ENCODE measurements around the gene HSPA12A.
A peak's percentile ranks its signal among the peaks of the same experiment; 100 is the strongest.

Gene HSPA12A

GRCh38 chr10:116742367-116743265, at the start of gene HSPA12A:
Gene HSPA12A (minus strand): TSS chr10:116742566. CDS start chr10:116742469, 97 bp downstream.
- in situ Hi-C loops (cut with HindIII; ENCODE audit: low pct_unique_long_range_greater_than_20kb, low sequenced_read_pairs): no loop called here
- TF ChIP-seq JUND (IDR thresholded peaks at IDR 0.05; ENCODE audit: low read depth): no peak
- peak; percentile 69 to 88 for DNase-seq (ENCODE audit: low read depth in 1 of 2, low spot score in 1 of 2)

GRCh38 chr10:116791241-116791640, 48.9 kb upstream of the HSPA12A start:
- in situ Hi-C loops (cut with HindIII; ENCODE audit: low pct_unique_long_range_greater_than_20kb, low sequenced_read_pairs): no loop called here
- no peak for TF ChIP-seq JUND (IDR thresholded peaks at IDR 0.05; ENCODE audit: low read depth)
- DNase-seq (ENCODE audit: low read depth in 1 of 2, low spot score in 1 of 2): no peak

- TF ChIP-seq JUND (IDR thresholded peaks at IDR 0.05; ENCODE audit: low read depth): no peak
- in situ Hi-C loops (cut with HindIII; ENCODE audit: low pct_unique_long_range_greater_than_20kb, low sequenced_read_pairs): no loop called here
- peak in 1 of 2 experiments; percentile 51 for DNase-seq (ENCODE audit: low read depth in 1 of 2, low spot score in 1 of 2)
Measured at GRCh38 chr10:116787893-116788665, 45.7 kb upstream of the HSPA12A start.

- TF ChIP-seq JUND (IDR thresholded peaks at IDR 0.05; ENCODE audit: low read depth): no peak
- in situ Hi-C loops (cut with HindIII; ENCODE audit: low pct_unique_long_range_greater_than_20kb, low sequenced_read_pairs): no loop called here
- DNase-seq (ENCODE audit: low read depth in 1 of 2, low spot score in 1 of 2): no peak
Measured at GRCh38 chr10:116787053-116787659, 44.8 kb upstream of the HSPA12A start.

- TF ChIP-seq JUND (IDR thresholded peaks at IDR 0.05; ENCODE audit: low read depth): no peak
- DNase-seq (ENCODE audit: low read depth in 1 of 2, low spot score in 1 of 2): no peak
- in situ Hi-C loops (cut with HindIII; ENCODE audit: low pct_unique_long_range_greater_than_20kb, low sequenced_read_pairs): no loop called here
Measured at GRCh38 chr10:116785867-116786266, 43.5 kb upstream of the HSPA12A start.

- in situ Hi-C loops (cut with HindIII; ENCODE audit: low pct_unique_long_range_greater_than_20kb, low sequenced_read_pairs): no loop called here
- DNase-seq (ENCODE audit: low read depth in 1 of 2, low spot score in 1 of 2): no peak
- TF ChIP-seq JUND (IDR thresholded peaks at IDR 0.05; ENCODE audit: low read depth): no peak
Measured at GRCh38 chr10:116785282-116785681, 42.9 kb upstream of the HSPA12A start.

GRCh38 chr10:116784651-116785050, 42.3 kb upstream of the HSPA12A start:
- in situ Hi-C loops (cut with HindIII; ENCODE audit: low pct_unique_long_range_greater_than_20kb, low sequenced_read_pairs): no loop called here
- TF ChIP-seq JUND (IDR thresholded peaks at IDR 0.05; ENCODE audit: low read depth): no peak
- no peak for DNase-seq (ENCODE audit: low read depth in 1 of 2, low spot score in 1 of 2)

- no peak for TF ChIP-seq JUND (IDR thresholded peaks at IDR 0.05; ENCODE audit: low read depth)
- in situ Hi-C loops (cut with HindIII; ENCODE audit: low pct_unique_long_range_greater_than_20kb, low sequenced_read_pairs): no loop called here
- DNase-seq (ENCODE audit: low read depth in 1 of 2, low spot score in 1 of 2): no peak
Measured at GRCh38 chr10:116784035-116784434, 41.7 kb upstream of the HSPA12A start.

- in situ Hi-C loops (cut with HindIII; ENCODE audit: low pct_unique_long_range_greater_than_20kb, low sequenced_read_pairs): no loop called here
- DNase-seq (ENCODE audit: low read depth in 1 of 2, low spot score in 1 of 2): no peak
- no peak for TF ChIP-seq JUND (IDR thresholded peaks at IDR 0.05; ENCODE audit: low read depth)
Measured at GRCh38 chr10:116783011-116783655, 40.8 kb upstream of the HSPA12A start.

- no peak for TF ChIP-seq JUND (IDR thresholded peaks at IDR 0.05; ENCODE audit: low read depth)
- in situ Hi-C loops (cut with HindIII; ENCODE audit: low pct_unique_long_range_greater_than_20kb, low sequenced_read_pairs): no loop called here
Measured at GRCh38 chr10:116781370-116781884, 39.1 kb upstream of the HSPA12A start.

GRCh38 chr10:116780691-116781205, 38.4 kb upstream of the HSPA12A start:
- TF ChIP-seq JUND (IDR thresholded peaks at IDR 0.05; ENCODE audit: low read depth): no peak
- in situ Hi-C loops (cut with HindIII; ENCODE audit: low pct_unique_long_range_greater_than_20kb, low sequenced_read_pairs): no loop called here
- no peak for DNase-seq (ENCODE audit: low read depth in 1 of 2, low spot score in 1 of 2)

More at GRCh38 chr10:116781370-116781884, 39.1 kb upstream of the HSPA12A start:
- no peak for DNase-seq (ENCODE audit: low read depth in 1 of 2, low spot score in 1 of 2)

Measured in T47D (cell line).